ENCODE data around the gene TEAD1.

TEAD1 gene

DNA sequence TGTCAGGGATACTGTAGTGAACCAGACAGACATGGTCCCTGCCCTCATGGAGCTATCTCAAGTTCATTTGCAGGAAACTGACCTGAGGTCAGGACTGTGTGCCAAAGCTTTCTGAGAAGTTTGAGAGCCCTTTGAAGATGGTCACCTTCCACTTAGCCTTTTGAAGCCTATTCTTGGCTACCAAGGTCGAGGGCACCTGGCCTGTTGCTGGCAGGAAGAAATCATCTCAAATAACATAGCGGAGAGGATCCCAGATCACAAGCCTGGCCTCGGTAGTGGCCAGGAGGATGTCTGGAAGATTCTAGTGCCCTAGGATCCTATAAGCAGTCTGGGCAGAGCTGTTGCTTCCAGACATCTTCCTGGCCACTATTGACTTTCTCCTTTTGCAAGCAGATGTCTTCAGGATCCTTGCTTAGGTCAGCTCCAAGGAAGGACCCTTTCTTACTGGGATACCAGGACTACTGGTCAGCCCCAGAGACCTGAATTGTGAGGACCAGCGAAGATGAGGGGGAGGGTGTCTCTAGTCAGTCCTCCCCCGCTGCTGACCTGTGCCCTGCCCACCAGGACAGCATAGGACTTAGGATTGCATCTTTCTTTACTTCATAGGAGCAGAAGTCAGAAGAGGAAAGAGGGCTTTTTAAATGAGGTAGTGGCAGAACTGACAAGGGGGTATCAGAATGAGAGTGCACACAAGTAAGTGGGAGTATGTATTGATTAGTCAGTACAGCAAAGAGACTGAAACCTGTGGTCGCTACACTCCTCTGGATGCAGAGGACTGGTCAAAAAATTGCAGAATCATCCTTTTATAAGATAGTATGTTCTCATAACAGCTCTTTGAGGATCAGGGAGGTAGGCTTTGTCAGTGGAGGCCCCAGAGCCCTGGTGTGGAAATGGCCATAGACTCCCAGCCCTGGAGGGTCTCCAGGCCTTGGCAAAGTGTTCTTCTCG is 94.8 kb downstream of the TEAD1 start:
- DNase-seq, result no peak

GRCh38 chr11:12769834-12770345 is 95.7 kb downstream of the TEAD1 start:
- no peak for DNase-seq

DNA sequence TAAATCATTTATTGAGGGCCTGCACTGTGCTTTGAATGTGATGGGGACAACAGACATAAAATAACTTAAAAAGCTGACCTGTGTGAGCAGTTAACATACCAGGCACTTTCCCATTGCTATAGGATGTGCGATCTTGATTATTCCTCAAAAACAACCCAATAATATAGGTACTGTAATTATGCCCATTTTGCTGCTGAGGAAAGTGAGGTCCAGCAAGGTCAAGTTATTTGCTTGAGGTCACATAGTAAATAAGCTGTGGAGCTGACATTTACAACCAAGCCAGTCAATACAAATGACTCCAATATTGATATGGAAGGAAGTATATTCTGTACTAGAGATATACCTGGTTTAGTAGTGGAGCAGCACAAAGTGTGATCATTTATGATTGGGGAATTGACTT is 96.2 kb downstream of the TEAD1 start:
- DNase-seq, result no peak

DNA sequence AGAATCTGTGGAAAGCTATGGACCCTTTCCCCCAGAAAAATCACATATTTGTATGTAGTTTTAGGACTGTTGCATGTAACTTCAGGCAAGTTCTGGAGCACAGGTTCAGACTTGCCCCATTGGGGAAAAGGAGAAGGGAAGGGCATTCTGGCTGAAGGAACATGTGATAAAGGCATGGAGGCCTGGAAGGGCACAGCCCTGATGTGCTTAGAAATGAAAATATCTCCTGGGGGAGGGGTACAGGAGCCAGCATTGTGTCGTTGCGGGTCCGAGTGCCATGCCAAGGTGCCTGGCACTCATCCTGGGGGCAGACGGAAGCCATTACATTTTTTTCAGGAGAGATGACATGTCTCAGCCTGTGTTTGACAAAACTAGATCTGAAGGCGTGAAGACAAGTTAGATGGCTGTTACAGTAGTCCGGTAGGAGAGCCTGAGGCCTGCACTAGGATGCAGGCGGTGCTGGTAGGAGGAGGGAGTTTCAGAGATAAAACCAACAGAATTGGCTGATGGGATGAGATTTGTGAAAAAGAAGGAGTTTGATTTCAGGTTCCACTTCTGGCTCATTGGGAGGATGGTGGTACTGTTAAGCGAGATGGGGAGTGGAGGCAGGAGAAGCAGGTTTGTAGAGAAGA is 96.9 kb downstream of the TEAD1 start:
- no peak for DNase-seq

DNA sequence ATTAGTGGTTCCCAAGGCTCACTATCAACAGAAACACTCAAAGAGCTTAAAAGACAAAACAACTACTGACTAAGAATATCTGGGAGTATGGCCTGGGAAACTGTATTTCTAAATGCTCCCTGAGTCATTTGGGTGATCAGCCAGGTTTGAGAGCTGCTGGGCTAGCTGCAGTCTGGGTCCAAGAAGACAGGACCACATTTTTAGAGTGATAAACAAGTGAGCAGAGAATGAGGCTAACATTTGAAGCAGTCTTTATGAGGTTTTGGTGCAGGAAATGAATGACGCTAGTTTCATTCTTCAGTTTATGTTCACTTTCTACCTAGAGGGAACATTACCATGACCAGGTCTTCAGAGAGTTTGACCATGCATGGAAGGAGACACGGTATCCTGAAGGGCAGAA is 97.7 kb downstream of the TEAD1 start:
- DNase-seq, result no peak

DNA sequence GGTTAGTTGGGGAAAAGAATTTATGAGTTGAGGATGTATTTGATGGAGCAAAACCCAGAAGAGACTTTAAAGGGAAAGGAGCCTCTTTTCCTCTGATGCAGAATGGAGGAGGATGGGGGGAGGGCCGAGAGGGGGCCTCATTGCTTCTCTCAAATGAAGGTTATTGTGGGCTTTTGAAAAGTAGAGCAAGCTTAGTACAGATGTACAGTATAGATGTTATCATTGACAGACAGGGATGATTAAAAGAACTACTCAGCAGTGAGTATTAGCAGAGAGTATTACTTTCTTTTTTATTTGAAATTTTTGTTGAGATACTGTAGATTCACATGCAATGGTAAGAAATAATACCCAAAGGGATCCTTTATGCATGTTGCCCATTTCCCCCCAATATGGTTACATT is 98.1 kb downstream of the TEAD1 start:
- no peak for DNase-seq

DNA sequence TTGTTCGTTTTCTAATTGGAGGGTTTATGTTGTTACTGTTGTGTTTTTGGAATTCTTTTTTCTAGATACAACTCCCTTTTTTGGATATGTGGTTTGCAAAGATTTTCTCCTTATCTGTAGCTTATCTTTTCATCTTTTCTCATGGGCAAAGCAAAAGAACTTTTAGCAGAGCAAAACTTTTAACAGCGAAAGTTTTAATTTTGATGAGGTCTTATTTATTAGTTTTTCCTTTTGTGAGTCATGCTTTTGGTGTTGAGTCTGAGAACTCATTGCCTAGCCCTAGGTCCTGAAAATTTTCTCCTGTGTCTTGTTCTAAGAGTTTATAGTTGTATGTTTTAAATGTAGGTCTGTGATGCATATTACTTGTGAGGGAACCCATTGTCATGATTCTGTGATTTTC is 99.4 kb downstream of the TEAD1 start:
- no peak for DNase-seq

GRCh38 chr11:12775955-12776354 is 101.7 kb downstream of the TEAD1 start:
- DNase-seq, result no peak

GRCh38 chr11:12777208-12777874 is 103.1 kb downstream of the TEAD1 start:
- no peak for DNase-seq

GRCh38 chr11:12778240-12778905 is 104.2 kb downstream of the TEAD1 start:
- no peak for DNase-seq

- DNase-seq, result no peak
Measured at GRCh38 chr11:12783765-12784164, 109.5 kb downstream of the TEAD1 start.

DNA sequence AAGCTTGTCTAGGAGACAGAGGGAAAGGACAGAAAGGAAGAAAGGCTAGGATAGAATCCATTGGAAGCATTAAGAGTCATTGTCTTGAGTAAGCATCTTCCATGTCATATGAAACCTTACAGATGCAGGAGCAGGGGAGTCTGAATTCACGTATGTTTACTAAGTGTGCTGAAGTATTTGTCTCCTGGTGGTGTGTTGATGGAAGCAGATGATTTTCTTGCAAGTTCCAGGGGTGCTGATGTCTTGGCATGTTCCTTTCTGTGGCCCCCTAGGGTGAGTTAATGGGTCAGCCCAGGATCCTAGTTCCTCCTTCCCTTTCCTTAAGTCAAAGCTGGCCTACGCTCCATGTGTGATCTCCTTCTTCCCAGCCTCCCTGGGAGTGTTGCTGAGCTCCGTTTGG is 110.2 kb downstream of the TEAD1 start:
- DNase-seq, result no peak

- DNase-seq, result no peak
Measured at GRCh38 chr11:12784987-12785386, 110.8 kb downstream of the TEAD1 start.

DNA sequence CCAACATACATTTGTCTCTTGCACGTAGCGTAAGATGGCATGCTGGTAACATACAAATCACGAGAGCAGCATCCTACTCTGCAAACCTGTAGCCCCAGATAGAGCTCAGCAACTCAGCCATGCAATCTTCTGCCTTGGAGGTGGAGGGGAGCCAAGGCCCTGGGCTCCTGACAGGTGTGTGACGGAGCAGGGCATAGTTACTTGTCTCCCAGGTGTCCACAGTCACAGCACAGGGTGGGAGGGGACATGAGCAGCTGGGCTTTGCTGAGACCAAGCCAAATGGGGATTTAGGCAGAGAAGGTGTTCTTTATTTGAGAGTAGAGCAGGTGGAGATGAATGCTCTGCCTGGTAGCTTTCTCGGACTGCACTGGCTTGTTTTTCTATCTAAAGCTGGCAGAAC is 111.7 kb downstream of the TEAD1 start:
- DNase-seq, result peak; percentile 21

DNA sequence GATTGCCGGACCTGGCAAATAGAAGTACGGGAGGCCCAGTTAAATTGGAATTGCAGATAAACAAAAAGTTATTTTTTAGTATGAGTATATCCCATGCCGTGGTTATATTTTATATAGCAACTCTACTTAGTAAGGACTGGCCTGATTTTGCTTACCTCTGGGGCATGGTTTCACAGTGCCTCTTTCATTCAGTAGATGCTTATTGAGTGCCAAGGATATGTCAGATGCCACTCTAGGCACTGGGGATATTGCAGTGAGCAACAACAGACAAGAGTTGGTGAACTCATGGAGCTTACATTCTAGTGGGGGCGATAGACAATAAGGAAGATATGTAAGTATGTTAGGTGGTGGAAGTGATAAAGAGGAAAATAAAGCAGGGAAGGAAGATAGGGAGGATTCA is 112.2 kb downstream of the TEAD1 start:
- no peak for DNase-seq

GRCh38 chr11:12786891-12787290 is 112.7 kb downstream of the TEAD1 start:
- DNase-seq, result no peak

- DNase-seq, result no peak
Measured at GRCh38 chr11:12787847-12788246, 113.6 kb downstream of the TEAD1 start.

DNA sequence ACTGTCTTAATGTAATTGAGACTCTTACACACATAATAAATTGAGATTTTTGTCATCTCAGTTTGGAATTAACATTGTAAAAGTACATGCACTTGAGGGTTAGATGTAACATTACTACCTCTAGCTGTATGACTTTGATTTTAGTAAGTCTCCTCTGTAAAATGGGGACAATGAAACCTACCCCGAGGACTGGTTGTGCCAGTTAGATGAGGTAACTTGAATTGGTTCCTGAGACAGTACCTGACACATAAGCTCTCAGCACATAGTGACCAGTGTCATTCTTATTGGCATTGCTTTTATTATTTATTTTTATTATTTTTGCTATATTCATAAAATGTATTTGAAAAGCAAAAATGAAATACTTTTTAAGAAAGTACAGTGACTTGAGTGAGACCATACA is 114.8 kb downstream of the TEAD1 start:
- no peak for DNase-seq

GRCh38 chr11:12789596-12790215 is 115.5 kb downstream of the TEAD1 start:
- DNase-seq, result no peak

DNA sequence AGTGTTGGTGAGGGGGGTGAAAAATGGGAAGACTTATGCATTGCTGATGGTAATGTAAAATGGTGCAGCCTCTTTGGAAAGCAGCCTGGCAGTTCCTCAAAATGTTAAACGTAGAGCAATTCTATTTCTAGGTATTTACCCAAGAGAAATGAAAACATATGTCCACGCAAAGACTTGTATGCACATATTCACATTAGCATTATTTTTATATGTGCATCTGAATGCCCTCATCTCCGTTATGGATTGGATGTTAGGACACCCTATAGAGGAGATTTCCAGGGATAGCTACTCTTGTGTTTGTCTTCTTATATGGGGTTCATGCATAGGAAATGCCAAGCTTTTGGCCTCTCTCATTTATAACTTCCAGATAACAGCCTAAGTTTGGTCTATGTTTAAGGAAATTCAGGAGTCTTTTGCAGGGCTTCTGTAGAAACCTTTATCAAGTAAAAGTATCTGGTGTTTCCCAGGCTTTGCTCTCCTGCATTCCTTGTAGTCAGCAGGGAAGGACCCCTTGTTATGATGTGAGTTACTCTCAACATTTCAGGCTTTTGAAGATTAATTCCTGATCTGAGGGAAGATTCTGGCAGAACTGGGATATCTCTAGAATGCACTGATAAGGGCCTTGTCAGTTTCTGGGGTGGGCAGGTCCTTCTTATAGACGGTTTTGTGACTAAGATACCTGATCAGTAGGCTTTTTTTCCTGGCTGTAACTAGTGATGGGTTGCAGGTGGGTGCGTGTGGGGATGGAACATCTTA is 116.8 kb downstream of the TEAD1 start:
- DNase-seq, result no peak

DNA sequence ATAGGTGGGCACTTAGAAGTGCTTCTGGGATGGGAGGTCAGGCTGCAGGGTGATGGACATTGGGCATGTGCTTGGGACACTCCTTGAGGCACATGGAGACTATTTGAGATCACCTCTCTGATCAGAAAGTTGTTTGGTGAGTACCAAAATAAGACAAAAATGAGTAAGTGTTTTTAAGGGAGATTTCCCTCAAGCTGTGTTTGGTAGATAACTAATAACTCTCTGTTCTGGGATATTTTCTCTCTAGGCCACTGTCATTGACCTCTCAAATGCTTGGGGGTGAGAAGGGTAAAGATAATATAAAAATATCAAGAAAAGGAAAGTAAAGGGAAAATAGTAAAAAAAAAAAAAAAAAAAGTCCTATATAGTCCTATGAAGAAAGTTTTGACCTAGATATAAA is 117.8 kb downstream of the TEAD1 start:
- no peak for DNase-seq

DNA sequence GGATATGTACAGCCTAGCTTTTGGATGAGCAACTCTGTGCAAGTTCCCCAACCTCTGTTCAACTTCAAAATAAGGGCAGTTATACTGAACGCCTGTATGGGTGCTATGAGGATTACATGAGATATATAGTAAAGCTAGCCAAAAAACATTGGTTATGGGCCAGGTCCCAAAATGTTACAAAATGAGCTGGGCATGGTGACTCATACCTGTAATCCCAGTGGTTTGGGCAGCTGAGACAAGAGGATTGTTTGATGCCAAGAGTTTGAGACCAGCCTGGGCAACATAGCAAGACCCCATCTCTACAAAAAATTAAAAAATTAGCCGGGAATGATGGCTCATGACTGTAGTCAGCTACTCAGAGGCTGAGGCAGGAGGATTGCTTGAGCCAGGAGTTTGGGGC is 118.4 kb downstream of the TEAD1 start:
- no peak for DNase-seq

Data from SHP77 treated with DMSO at 0.1 percent for 48 hours (cell line).